Measurements from ENCODE around the gene CFHR3.
"Not testable (repeated sequence)": the region's sequence is repeated elsewhere in the genome, so short reads cannot be mapped to it uniquely, and the experiment has no call there.

The CFHR3 gene

DNA sequence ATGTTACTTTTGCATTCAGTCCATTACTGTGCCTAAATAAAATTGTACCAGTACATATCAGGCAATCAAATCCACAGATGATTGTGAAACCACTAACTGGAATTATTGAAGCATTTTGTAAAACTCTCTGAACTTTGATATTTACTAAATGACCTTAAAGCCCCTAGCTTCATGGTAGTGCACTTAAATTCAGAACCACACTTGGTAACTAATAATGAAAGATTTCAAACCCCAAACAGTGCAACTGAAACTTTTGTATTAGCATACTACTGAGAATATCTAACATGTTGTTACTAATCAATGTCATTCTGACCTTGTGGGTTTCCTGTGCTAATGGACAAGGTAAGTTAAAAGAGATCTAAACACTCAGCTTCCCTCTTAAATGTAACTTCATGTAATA is at the start of gene CFHR3:
Gene CFHR3 (plus strand): TSS at position 238 of the 400 bp plus-strand sequence. CDS start 47 bp downstream, at position 285.
- DNase-seq (ENCODE audit: low spot score), result no peak

DNA sequence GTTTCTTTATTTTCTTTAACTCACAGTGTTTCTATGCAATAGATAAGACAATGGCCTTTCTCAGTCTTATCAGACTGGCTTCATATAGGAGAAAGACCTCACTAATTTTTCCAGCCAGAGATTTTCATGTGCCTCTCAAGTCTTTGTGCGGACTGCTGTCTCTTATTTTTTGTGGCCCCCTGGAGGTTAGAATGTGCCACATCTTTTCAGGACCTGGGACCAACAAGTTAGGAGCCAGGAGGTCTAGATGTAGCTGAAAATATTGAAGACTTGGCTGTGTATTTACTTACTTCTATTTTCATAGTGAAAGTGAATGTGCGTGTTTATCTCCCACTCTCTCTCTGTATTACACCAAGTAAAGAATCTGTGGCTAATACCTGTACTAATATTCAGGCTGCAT is 42.1 kb upstream of the CFHR3 start:
- no peak for DNase-seq (ENCODE audit: low spot score)

- no peak for DNase-seq (ENCODE audit: low spot score)
Measured at GRCh38 chr1:196733091-196733970, 41.3 kb upstream of the CFHR3 start.

- no peak for DNase-seq (ENCODE audit: low spot score)
Measured at GRCh38 chr1:196734006-196734405, 40.6 kb upstream of the CFHR3 start.

- DNase-seq (ENCODE audit: low spot score), result no peak
Measured at GRCh38 chr1:196734460-196734859, 40.2 kb upstream of the CFHR3 start.

- no peak for DNase-seq (ENCODE audit: low spot score)
Measured at GRCh38 chr1:196738730-196739129, 35.9 kb upstream of the CFHR3 start.

- DNase-seq (ENCODE audit: low spot score), result peak; percentile 22
Measured at GRCh38 chr1:196743244-196743643, 31.4 kb upstream of the CFHR3 start.

DNA sequence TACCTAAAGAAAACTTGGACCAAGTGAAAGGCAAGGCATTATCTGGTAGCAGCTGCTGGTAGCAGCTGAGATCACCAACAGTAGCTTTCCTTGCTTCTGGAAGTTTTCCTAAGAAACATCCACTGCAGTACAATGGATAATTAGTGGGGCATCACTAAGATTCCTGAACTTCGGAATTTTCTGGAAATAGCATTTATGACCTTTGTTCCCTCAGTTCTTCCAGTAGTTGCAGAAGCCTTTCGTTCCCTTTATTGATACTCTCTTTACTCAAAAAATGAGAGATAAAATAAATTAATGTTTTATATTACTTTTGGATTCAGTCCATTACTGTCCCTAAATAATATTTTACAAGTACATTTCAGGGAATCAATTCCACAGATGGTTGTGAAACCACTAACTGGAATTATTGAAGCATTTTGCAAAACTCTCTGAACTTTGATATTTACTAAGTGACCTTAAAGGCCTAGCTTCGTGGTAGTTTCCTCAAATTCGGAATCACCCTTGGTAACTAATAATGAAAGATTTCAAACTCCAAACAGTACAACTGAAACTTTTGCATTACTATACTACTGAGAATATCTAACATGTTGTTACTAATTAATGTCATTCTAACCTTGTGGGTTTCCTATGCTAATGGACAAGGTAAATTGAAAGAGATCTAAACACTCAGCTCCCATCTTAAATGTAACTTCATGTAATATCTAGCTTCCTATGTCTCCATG is 9.5 kb upstream of the CFHR3 start:
- DNase-seq (ENCODE audit: low spot score), result not testable (repeated sequence)

DNA sequence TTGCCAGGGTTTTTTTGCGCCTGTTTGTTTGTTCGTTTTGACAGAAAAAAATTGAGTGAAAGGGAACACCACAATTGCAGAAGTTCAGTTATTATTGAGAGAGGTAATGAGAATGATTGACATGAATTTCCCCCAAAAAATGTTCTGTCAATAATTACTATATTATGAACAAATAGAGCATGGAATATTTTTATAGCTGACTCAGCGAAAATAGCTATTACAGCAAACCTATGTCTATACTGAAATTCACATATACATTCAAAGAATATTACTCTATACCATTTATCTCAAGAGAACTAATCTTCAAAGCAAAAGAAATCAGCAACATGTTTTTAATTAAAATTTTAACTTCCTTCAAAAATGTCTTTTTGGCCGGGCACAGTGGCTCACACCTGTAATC is 4.8 kb upstream of the CFHR3 start:
- not testable (repeated sequence) for DNase-seq (ENCODE audit: low spot score)

GRCh38 chr1:196773713-196774112 is 927 bp upstream of the CFHR3 start:
- DNase-seq (ENCODE audit: low spot score), result no peak

DNA sequence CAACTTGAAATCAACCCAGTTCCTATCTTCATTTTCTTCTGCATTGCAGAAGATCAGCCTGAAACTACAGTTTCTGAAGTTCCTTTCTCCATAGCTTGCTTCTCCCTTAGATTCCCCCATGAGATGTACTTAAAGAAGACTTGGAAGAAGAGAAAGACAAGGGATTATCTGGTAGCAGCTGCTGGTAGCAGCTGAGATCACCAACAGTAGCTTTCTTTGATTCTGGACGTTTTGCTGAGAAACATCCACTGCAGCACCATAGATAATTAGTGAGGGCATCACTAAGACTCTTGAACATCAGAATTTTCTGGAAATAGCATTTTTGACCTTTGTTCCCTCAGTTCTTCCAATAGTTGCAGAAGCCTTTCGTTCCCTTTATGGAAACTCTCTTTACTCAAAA is 465 bp upstream of the CFHR3 start:
- no peak for DNase-seq (ENCODE audit: low spot score)

DNA sequence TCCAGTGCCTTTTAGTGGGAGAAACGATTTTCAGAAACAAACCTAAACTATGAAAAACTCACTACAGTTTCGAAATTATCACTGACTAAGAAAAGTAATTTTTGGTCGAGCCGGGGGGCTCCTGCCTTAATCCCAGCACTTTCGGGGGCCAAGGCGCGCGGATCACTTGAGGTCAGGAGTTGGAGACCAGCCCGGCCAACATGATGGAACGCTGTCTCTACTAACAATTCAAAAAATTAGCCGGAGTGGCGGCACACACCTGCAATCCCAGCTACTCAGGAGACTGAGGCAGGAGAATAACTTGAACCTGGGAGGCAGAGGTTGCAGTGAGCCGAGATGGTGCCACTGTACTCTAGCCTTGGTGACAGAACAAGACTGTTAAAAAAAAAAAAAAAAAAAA is 3.0 kb downstream of the CFHR3 start:
- no peak for DNase-seq (ENCODE audit: low spot score)

GRCh38 chr1:196779093-196779492 is 4.5 kb downstream of the CFHR3 start:
- DNase-seq (ENCODE audit: low spot score), result no peak

- DNase-seq (ENCODE audit: low spot score), result not testable (repeated sequence)
Measured at GRCh38 chr1:196791252-196791651, 16.6 kb downstream of the CFHR3 start.

DNA sequence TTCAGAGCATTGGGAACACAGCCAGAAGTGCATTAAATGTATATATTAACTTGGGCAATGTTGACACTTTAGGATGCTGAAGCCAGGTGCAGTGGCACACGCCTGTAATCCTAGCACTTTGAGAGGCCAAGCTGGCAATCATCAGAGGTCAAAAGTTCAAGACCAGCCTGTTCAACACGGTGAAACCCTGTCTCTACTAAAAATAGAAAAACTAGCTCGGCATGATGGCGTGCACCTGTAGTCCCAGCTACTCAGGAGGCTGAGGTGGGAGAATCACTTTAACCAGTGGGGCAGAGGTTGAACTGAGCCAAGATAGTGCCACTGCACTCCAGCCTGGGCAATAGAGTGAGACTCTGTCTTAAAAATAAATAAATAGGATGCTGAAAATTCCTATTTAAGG is 19.5 kb downstream of the CFHR3 start:
- not testable (repeated sequence) for DNase-seq (ENCODE audit: low spot score)

DNA sequence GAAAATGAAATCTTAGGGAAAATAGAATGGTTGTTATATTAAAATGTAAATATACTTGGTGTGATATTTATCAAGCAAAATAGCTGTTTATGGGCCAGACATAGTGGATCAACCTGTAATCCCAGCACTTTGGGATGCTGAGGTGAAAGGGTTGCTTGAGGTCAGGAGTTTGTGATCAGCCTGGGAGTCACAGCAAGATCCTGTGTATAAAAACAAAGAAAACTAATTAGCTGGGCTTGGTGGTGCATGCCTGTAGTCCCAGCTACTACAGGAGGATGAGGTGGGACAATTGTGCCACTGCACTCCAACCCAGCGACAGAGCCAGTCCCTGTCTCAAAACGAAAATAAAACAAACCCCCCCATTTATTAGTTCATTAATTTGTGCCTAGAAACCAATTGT is 23.3 kb downstream of the CFHR3 start:
- no peak for DNase-seq (ENCODE audit: low spot score)

- not testable (repeated sequence) for DNase-seq (ENCODE audit: low spot score)
Measured at GRCh38 chr1:196801920-196802319, 27.3 kb downstream of the CFHR3 start.

- DNase-seq (ENCODE audit: low spot score), result no peak
Measured at GRCh38 chr1:196808529-196809235, 34.0 kb downstream of the CFHR3 start.

- DNase-seq (ENCODE audit: low spot score), result not testable (repeated sequence)
Measured at GRCh38 chr1:196817442-196817841, 42.8 kb downstream of the CFHR3 start.

- DNase-seq (ENCODE audit: low spot score), result not testable (repeated sequence)
Measured at GRCh38 chr1:196819531-196819930, 44.9 kb downstream of the CFHR3 start, which contains the start of gene CFHR1. Gene CFHR1, plus strand, starts transcription at chr1:196819731. Its CDS starts 114 bp downstream, at chr1:196819845.

DNA sequence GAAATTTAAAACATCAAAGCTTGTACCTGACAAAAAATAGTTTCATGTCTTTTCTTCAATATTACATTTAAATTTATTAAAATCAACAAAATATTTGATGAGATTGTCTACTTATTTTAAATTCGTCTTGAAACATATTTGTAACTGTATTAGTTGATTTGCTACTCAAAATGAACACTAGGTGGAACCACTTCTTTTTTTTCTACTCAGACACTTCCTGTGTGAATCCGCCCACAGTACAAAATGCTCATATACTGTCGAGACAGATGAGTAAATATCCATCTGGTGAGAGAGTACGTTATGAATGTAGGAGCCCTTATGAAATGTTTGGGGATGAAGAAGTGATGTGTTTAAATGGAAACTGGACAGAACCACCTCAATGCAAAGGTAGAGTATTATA is 53.2 kb downstream of the CFHR3 start:
- peak; percentile 14 for DNase-seq (ENCODE audit: low spot score)

Measured in pons (tissue), 1 donor.